ENCODE results near the gene SLCO1B1. TPM values are rescaled to one million over a fixed set of nuclear protein-coding genes. Genes with fewer than 3 reads are reported as not detected.

The SLCO1B1 gene
- polyA plus RNA-seq, 4 donors: not detected

Other genes starting within 250 kb of the SLCO1B1 start
- under 1 TPM in 2 of 4 donors, not detected in 2; 0.01 to 0.10 TPM for gene SLCO1A2, start 203.7 kb downstream of the SLCO1B1 start, polyA plus RNA-seq
- 1 to 10 TPM in 2 of 4 donors, not detected in 2; 1.4 to 3.4 TPM for gene IAPP, start 241.7 kb downstream of the SLCO1B1 start, polyA plus RNA-seq

Data from small intestine (tissue), 4 donors.